AG04450 (cell line): ENCODE measurements around the gene DMBX1. TPM values are rescaled to one million over a fixed set of nuclear protein-coding genes. Genes with fewer than 3 reads are reported as not detected.

ENCODE experiments used
- CTCF ChIA-PET: fragments of 300-600, 350-600 bp; formaldehyde crosslinking; extraction: SDS; loops from one replicate; lab custom pipeline; 2022; ENCODE audit warnings: antibody characterized with exemption, inconsistent platforms; lab: Charles Lee
- POLR2A ChIA-PET: fragments of 350-600 bp; formaldehyde crosslinking; extraction: SDS; loops from one replicate; lab custom pipeline; 2021; ENCODE audit warnings: antibody characterized with exemption, inconsistent platforms; lab: Yijun Ruan, JAX
- DNase-seq: peaks from one replicate; pipeline ENCODE4 v3.0.0-alpha.2; 2011; ENCODE audit warnings: low read depth, low spot score
- H3K27ac ChIP-seq: one replicate; pipeline ENCODE4 v1.5.1; 2012; ENCODE audit warnings: low read depth, low read length, control low read depth
- H3K27me3 ChIP-seq: one replicate; pipeline ENCODE4 v1.6.0; 2012; ENCODE audit warnings: low read length; ENCODE audit not compliant: control insufficient read depth, insufficient read depth
- H3K4me3 ChIP-seq: 2 replicates; pipeline ENCODE4 v1.5.1; 2011; ENCODE audit warnings: mild to moderate bottlenecking, low read depth, low read length, control low read depth
- H3K9me3 ChIP-seq: 2 replicates; pipeline ENCODE4 v1.5.1; 2012; ENCODE audit warnings: low read length; ENCODE audit not compliant: control insufficient read depth, insufficient read depth
- polyA plus RNA-seq: library from polyadenylated mRNA; depleted of rRNA; stranded (reverse); fragments of >200 nt; gene quantifications from 2 replicates; pipeline ENCODE4 v1.2.3, GENCODE V29; 2011
- TF ChIP-seq, protein P1 (sequence below): IDR thresholded peaks from 2 replicates; pipeline ENCODE4 v1.5.1; 2011; ENCODE audit warnings: low read depth, low read length, control low read depth, inconsistent platforms

DMBX1 gene
- polyA plus RNA-seq, 1 experiment: not detected

- DNase-seq: no peak
- Histone ChIP-seq H3K4me3 (no peak overlapping the region), H3K27ac (peak overlapping the region; percentile 21), H3K27me3 (peaks cover 25% of the 10 kb centered on the region), H3K9me3 (no peaks in the 10 kb centered on the region)
- ChIA-PET CTCF (interaction anchor here (0.7 to 2.9 kb wide), 8 partner anchors 11 to 113 kb away, joined by 3 to 22 read pairs (median 4); no protein-coding TSS in a partner anchor), POLR2A (no interaction called here)
- TF ChIP-seq, protein P1, sequence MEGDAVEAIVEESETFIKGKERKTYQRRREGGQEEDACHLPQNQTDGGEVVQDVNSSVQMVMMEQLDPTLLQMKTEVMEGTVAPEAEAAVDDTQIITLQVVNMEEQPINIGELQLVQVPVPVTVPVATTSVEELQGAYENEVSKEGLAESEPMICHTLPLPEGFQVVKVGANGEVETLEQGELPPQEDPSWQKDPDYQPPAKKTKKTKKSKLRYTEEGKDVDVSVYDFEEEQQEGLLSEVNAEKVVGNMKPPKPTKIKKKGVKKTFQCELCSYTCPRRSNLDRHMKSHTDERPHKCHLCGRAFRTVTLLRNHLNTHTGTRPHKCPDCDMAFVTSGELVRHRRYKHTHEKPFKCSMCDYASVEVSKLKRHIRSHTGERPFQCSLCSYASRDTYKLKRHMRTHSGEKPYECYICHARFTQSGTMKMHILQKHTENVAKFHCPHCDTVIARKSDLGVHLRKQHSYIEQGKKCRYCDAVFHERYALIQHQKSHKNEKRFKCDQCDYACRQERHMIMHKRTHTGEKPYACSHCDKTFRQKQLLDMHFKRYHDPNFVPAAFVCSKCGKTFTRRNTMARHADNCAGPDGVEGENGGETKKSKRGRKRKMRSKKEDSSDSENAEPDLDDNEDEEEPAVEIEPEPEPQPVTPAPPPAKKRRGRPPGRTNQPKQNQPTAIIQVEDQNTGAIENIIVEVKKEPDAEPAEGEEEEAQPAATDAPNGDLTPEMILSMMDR: no peak
Measured at GRCh38 chr1:46522184-46522968, 32.7 kb downstream of the DMBX1 start.

GRCh38 chr1:46522969-46523320 is 33.3 kb downstream of the DMBX1 start:
- H3K4me3 ChIP-seq: no peak overlapping the region
- POLR2A ChIA-PET: no interaction called here
- H3K27ac ChIP-seq: no peak overlapping the region

DNA sequence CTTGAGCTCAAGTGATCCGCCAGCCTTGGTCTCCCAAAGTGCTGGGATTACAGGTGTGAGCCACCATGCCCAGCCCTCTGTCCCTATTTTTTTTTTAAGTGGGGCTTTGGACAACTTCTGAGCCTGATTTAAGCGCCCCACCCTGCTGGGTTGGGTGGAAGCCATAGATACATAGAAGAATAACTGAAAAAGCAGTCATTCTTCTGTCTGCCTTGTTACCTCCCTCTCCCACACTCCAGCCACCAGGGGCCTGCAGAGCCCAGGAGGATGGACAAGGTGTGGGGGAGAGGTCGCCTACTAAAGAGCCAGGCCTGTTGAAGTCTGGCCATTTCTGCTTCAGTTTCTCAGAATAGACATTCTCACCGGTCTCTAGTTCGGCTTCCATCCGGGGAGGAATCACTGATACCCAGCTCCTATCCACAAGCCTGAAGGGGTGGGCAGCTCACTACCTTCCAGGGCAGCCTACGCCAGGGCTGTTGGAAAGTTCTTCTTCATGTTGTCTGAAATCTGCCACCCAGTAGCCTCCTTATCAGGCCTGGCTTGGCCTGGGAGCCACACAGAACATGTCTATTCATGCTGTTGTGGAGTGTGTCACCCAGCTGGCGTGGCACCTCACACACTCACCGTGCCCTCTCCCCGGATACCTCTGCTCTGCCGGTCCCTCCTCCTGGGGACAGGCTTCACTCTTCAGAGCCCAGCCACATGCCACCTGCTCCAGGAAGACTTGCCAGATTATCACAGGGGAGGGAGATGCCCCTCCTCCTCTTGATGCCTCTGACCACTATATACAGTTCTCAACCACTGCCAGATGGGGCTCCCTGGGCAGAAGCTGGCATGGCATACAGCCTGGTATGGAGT is 34.1 kb downstream of the DMBX1 start:
- Histone ChIP-seq H3K27me3 (peaks cover 35% of the 10 kb centered on the region), H3K9me3 (no peaks in the 10 kb centered on the region), H3K4me3 (no peak overlapping the region), H3K27ac (no peak overlapping the region)
- POLR2A ChIA-PET: no interaction called here
- TF ChIP-seq, protein P1: no peak
- CTCF ChIA-PET: interaction anchor here (1.0 to 2.9 kb wide), 4 partner anchors 47 to 114 kb away, joined by 3 to 22 read pairs (median 4); no protein-coding TSS in a partner anchor
- DNase-seq: no peak

More at GRCh38 chr1:46522969-46523320, 33.3 kb downstream of the DMBX1 start:
- Histone ChIP-seq H3K27me3 (peaks cover 30% of the 10 kb centered on the region), H3K9me3 (no peaks in the 10 kb centered on the region)
- TF ChIP-seq, protein P1: no peak
- CTCF ChIA-PET: interaction anchor here (0.9 to 2.9 kb wide), 5 partner anchors 10 to 113 kb away, joined by 3 to 22 read pairs (median 4); no protein-coding TSS in a partner anchor
- no peak for DNase-seq

GRCh38 chr1:46524843-46525242 is 35.2 kb downstream of the DMBX1 start:
- Histone ChIP-seq H3K9me3 (no peaks in the 10 kb centered on the region), H3K27me3 (peaks cover 45% of the 10 kb centered on the region), H3K27ac (no peak overlapping the region), H3K4me3 (no peak overlapping the region)
- TF ChIP-seq, protein P1: no peak
- no peak for DNase-seq
- POLR2A ChIA-PET: no interaction called here
- CTCF ChIA-PET: interaction anchor here (1.0 to 2.9 kb wide), 2 partner anchors 48 to 78 kb away, joined by 4 to 22 read pairs; no protein-coding TSS in a partner anchor
